HCEC 1CT (cell line): ENCODE measurements around the gene ATG2A.
A peak's percentile ranks its signal among the peaks of the same experiment; 100 is the strongest.

Experiments
- DNase-seq: peaks from one replicate; pipeline ENCODE4 v3.0.0-alpha.2; 2017

Gene ATG2A

DNA sequence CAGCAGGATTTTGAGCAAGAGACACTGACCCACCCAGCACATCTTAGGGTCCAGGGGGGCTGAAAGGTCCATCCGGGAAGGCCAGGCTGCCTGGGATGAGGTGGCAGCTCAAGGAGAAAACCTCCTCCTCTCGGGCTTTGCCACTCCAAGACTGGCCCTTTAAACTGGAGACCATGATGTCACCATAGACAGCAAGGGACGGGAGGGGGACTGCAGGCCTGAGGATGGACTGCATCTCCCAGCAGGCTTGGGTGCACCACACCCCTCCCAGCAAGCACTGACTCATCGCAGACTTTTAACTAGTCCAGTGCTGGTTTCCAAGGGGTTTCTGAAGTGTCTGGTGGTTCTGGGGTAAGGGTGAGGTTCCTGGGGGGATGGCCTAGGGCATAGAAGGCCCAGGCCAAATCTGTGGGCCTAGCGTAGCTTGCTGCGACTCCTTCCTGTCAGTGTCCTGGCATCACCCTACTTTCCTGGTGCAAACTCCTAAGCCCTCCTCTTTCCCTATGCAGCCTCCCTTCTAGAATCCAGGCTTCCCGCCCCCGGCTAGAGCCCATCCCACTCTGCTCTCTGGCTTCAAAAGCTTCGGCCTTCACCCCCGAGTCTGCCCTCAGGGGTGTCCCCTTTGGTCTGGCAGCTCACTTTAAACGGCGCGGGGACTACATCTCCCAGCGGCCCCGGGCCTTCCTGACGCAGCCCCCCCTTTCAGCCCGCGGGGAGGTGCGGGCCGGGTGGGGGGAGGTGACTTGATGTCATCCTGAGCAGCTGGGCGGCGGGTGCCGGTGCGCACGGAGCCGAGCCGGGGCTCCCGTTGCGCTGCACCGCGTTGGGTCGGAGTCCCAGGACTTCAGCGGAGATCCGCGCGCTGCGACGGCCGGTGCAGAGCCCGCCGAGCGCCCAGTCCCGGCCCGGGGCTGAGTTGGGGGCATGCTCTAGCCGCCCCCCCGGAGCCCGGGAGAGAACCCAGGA, 7.2 kb upstream of the ATG2A start, which contains the start of gene PPP2R5B:
TSS of gene PPP2R5B (plus strand) at position 746 of the 966 bp plus-strand sequence. CDS start 1,046 bp downstream, outside the sequence.
- peak; percentile 90 for DNase-seq

GRCh38 chr11:64923151-64923661, 6.2 kb upstream of the ATG2A start:
- no peak for DNase-seq

- DNase-seq = no peak
Observed at GRCh38 chr11:64921384-64921783, 4.4 kb upstream of the ATG2A start.

DNA sequence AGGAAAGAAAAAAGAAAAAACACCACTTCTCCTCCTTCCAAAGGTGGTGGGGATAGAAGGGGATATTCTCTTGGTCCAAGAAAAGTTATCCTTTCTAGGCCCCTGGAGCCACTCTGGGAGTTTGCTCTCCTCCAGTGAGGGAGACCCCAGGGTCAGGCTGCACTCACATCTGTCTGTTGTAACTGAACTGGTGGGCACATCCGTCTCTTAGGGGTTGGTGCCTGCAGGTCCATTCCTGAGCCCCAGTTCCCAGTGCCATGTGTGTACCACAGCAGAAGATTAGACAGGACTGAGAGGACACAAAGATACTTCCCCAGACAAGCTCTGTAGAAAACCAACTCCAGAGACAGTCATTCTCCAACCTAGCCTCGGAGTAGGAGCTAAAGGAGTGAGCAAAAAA, 3.1 kb upstream of the ATG2A start:
- no peak for DNase-seq

- no peak for DNase-seq
Observed at GRCh38 chr11:64919627-64920026, 2.6 kb upstream of the ATG2A start.

GRCh38 chr11:64918017-64918416, 1.0 kb upstream of the ATG2A start:
- DNase-seq = peak; percentile 25

- no peak for DNase-seq
Observed at GRCh38 chr11:64917663-64917995, 620 bp upstream of the ATG2A start.

- DNase-seq = peak; percentile 53
Observed at GRCh38 chr11:64916040-64916774, 802 bp downstream of the ATG2A start.

- no peak for DNase-seq
Observed at GRCh38 chr11:64915376-64915887, 1.6 kb downstream of the ATG2A start.

GRCh38 chr11:64914123-64914522, 2.9 kb downstream of the ATG2A start:
- DNase-seq = no peak

DNA sequence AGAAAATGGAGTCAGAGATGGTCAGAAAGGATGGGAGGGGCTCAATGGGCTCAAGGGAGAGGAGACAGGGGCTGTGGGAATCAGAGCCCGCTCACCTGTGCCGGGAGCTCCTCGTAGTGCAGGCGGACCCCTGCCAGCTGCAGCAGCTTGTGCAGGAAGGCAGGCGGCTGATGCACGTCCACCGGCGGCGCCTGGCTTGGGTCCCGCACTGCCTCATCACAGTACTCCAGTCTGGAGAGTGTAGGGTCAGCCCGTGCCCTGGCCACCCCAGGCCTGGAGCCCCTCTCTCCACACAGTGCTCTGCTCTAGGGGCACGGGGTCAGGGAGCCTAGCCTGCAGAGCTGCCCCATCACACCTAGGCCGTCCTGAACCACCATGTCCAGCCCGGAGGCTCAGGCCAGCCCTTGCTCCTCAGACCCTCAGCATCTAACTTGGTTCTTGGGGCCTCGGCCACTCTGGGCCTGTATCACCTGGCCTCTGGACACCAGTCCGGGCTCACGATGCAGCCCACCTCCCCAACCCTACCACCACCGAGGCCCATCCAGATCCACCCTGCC, 3.8 kb downstream of the ATG2A start:
- DNase-seq = no peak

DNA sequence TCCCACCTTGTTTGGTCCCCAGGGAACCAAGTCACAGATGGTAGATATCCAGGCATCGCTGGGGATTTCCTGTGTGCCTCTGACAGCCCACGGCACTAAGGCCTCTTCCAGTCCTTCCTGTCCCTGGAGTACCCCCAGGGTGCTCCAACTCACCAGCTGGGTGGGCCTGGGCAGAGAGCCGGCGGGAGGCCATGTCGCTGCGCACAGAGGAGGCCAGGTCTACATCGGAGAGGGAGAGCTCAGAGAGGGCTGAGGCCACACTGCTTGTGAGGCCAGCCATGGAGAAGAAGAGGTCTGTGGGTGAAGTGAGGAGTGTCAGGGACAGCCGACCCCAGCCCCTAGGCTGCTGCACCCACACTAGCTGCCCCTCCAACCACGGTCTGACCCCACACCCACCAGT, 5.3 kb downstream of the ATG2A start:
- DNase-seq = no peak

DNA sequence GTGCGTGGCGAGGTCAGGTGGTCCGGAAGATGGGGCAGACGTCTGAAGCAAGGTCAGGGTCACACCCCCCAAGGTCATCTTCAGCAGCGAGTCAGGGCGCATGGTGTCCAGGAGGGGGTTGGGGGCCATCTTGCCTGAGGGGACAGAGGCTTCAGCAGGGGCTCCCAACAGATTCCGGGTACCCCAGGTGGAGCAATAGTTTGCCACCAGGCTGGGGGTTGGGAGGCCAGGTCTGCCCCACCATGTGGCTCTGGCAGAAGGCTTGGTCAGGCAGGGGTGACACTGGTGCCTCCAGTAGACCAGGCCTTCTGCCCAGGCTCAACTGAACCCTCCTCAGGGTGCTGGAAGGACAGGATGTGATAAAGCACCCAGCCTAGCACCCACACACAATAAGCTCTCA, 5.9 kb downstream of the ATG2A start:
- no peak for DNase-seq

DNA sequence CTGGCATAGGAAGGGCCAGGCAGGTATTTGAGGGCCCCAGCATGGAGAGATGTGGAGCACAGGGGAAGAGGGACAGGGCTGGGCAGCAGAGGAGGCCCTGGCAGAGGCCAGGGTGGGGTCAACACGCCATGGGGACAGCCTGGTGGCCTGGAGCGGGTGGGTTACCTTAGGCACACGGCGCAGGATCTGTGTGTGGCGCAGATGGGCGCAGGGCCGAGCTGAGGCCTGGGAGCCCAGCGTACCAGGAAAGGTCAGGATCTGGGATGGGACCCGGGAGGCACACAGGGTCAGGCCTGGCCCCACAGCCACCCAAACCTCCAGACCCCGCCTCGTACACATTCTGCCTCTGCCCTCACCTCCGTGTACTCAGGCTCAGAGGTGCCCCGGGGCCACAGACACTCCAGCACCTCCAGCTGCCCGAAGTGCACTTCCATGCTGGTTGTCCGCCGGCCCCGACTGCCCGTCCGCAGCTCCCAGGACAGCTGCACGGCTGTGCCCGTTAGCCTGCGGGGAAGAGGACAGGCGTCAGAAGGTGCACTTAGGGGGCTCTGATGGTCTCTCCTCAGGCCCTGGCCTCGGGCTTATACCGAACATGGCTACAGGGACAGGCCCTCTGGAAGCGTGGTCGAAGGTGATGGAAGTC, 6.4 kb downstream of the ATG2A start:
- DNase-seq = no peak

DNA sequence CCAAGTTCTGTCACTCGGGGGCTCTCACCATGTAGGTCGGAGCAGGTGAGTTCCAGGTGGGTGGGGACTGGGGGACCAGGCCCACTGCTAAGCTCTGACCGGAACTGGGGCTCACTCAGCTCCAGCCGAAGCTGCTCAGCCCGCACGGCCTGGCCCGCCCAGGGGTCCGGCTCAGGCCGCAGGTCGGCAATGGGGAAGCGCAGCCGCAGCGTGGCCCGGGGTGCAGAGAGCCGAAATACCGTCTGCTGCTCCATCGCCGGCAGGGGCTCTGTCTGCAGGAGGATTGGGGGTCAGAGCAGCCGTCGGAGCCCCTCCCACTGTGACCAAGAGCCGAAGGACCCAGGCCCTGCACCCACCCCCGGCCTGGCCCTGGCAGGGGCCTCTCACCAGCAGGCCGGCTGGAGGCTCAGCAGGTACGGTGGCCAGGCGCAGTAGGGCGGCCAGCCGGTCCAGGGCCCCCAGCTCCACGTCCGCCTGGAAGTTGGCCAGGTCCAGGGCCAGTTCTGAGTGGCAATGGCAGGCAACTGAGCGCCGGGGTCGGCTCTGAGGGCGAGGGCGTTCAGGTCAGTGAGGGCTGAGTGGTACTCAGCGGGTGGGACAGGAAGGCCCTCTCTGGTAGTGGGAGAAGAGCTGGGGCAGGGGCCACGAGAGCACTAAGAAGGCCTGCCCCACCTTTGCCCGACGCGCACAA, 7.2 kb downstream of the ATG2A start:
- DNase-seq = no peak

DNA sequence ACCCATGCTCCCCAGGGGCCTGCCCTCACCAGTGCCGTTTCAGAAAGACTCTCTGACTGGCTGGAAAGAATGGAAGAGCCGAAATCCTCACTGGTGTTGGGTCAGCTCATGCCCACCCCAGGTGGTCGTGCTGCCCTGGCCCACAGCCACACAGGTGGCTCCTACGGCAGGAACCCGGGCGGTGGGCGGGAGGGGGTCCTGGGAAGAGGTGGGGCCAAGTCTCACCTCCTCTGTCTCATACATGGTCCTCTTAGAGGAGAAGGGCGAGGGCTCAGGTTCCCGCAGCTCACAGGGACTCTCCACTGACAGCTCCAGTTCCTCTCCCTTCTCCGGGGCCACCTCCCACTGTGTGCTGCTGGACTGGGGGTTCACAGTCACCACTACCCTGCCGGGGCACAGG, 8.2 kb downstream of the ATG2A start:
- DNase-seq = no peak

DNA sequence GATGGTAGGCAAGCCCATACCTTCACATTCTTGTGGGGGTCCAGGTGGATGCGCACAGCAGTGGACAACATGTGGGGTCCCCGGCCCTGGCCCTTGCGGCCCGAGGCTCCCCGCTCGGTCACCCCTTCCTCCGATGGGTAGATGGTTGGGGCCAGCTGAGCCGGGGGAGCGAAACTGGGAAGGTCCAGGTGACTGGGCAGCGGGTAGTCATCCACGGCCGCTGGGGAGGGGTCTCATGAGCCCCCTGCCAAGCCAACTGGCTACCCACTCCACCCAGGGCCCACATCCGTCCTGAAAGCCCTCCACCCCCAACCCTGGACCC, 10.7 kb downstream of the ATG2A start:
- no peak for DNase-seq

GRCh38 chr11:64905516-64906313, 11.3 kb downstream of the ATG2A start:
- DNase-seq = no peak

- DNase-seq = no peak
Observed at GRCh38 chr11:64903291-64903833, 13.6 kb downstream of the ATG2A start.

DNA sequence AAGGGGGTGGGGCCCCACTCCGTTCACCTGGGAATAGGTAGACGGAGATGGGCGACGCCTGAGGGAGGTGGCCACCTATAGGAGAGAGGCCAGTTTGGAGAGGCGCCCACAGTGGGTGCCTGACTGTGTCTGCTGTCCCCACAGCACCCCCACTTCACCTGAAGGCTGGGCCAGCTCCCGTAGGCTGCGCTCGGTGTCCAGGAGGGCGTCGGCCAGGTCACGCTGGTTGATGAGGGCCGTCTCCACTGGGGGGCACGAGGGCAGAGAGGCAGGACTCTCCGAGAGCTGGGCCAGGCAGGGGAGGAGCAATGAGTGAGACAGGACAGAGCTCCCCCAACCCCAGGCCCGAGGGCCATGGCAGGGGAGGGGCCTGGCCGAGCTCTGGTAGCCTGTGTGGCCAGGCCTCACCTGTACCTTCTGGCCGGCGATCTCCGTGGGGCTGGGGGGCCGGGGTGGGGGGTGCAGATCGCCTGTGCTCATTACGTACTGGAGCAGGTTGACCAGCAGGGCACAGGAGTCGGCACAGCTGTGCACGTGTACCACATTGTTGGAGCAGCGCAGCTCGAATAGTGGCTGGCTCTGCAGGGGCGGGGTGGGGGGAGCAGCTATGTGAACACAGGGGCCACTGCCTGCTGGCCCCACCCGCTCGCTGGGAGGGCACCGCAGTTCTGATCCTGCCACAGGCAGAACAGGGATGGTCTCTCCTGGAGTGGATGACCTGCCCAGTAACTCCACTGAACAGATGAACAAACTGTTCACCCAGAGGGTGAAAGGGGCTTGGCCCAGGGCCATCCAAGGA, 14.7 kb downstream of the ATG2A start:
- DNase-seq = no peak
